HUES6 (cell line): ENCODE data around the gene ARID5B.

ENCODE experiments used
- H3K27ac ChIP-seq: 2 replicates; pipeline ENCODE4 v1.7.0; 2013; ENCODE audit warnings: low read depth, mild to moderate bottlenecking, low read length, inconsistent platforms
- H3K27me3 ChIP-seq: 2 replicates; pipeline ENCODE4 v1.6.1; 2013; ENCODE audit warnings: low read length; ENCODE audit not compliant: control insufficient read depth, insufficient read depth
- H3K36me3 ChIP-seq: 2 replicates; pipeline ENCODE4 v1.6.1; 2013; ENCODE audit warnings: low read length; ENCODE audit not compliant: control insufficient read depth, insufficient read depth
- H3K4me1 ChIP-seq: 2 replicates; pipeline ENCODE4 v1.6.1; 2013; ENCODE audit warnings: low read length; ENCODE audit not compliant: control insufficient read depth, insufficient read depth
- H3K4me3 ChIP-seq: 2 replicates; pipeline ENCODE4 v1.5.1; 2013; ENCODE audit warnings: low read depth, low read length
- H3K9ac ChIP-seq: one replicate; pipeline ENCODE4 v1.6.1; 2013; ENCODE audit warnings: mild to moderate bottlenecking, low read length
- H3K9me3 ChIP-seq: 2 replicates; pipeline ENCODE4 v1.6.1; 2013; ENCODE audit warnings: low read depth, low read length; ENCODE audit not compliant: control insufficient read depth, insufficient read depth

ARID5B gene

GRCh38 chr10:62048919-62049623 is 147.6 kb downstream of the ARID5B start:
- peaks cover 43% of the 10 kb centered on the region for H3K4me1 ChIP-seq
- H3K9ac ChIP-seq = peak overlapping the region; percentile 14
- H3K36me3 ChIP-seq = no peaks in the 10 kb centered on the region
- H3K27me3 ChIP-seq = no peaks in the 10 kb centered on the region
- H3K27ac ChIP-seq = no peak overlapping the region
- H3K4me3 ChIP-seq = peak overlapping the region; percentile 34
- no peaks in the 10 kb centered on the region for H3K9me3 ChIP-seq

- Histone ChIP-seq H3K9ac (no peak overlapping the region), H3K27ac (no peak overlapping the region), H3K4me1 (peaks cover 42% of the 10 kb centered on the region), H3K9me3 (no peaks in the 10 kb centered on the region), H3K36me3 (no peaks in the 10 kb centered on the region), H3K4me3 (peak overlapping the region; percentile 34), H3K27me3 (no peaks in the 10 kb centered on the region)
Measured at GRCh38 chr10:62049624-62050345, 148.3 kb downstream of the ARID5B start.

- no peak overlapping the region for H3K27ac ChIP-seq
- H3K4me3 ChIP-seq = no peak overlapping the region
- H3K4me1 ChIP-seq = peaks cover 42% of the 10 kb centered on the region
Measured at GRCh38 chr10:62050346-62050892, 148.9 kb downstream of the ARID5B start.

GRCh38 chr10:62050893-62051433 is 149.5 kb downstream of the ARID5B start:
- no peaks in the 10 kb centered on the region for H3K36me3 ChIP-seq
- no peak overlapping the region for H3K9ac ChIP-seq
- peaks cover 42% of the 10 kb centered on the region for H3K4me1 ChIP-seq
- H3K27ac ChIP-seq = no peak overlapping the region
- no peaks in the 10 kb centered on the region for H3K27me3 ChIP-seq
- H3K9me3 ChIP-seq = no peaks in the 10 kb centered on the region
- H3K4me3 ChIP-seq = no peak overlapping the region

More at GRCh38 chr10:62050346-62050892, 148.9 kb downstream of the ARID5B start:
- Histone ChIP-seq H3K27me3 (no peaks in the 10 kb centered on the region), H3K9me3 (no peaks in the 10 kb centered on the region), H3K36me3 (no peaks in the 10 kb centered on the region), H3K9ac (no peak overlapping the region)

- no peak overlapping the region for H3K9ac ChIP-seq
- H3K4me1 ChIP-seq = peaks cover 37% of the 10 kb centered on the region
- no peak overlapping the region for H3K4me3 ChIP-seq
- no peaks in the 10 kb centered on the region for H3K36me3 ChIP-seq
- no peaks in the 10 kb centered on the region for H3K27me3 ChIP-seq
- no peak overlapping the region for H3K27ac ChIP-seq
- H3K9me3 ChIP-seq = no peaks in the 10 kb centered on the region
Measured at GRCh38 chr10:62052276-62052675, 150.8 kb downstream of the ARID5B start.

GRCh38 chr10:62053860-62054259 is 152.4 kb downstream of the ARID5B start:
- Histone ChIP-seq H3K9me3 (no peaks in the 10 kb centered on the region), H3K27ac (no peak overlapping the region), H3K4me1 (peaks cover 25% of the 10 kb centered on the region), H3K36me3 (no peaks in the 10 kb centered on the region), H3K4me3 (no peak overlapping the region), H3K9ac (no peak overlapping the region), H3K27me3 (no peaks in the 10 kb centered on the region)

- no peaks in the 10 kb centered on the region for H3K36me3 ChIP-seq
- H3K4me1 ChIP-seq = peaks cover 20% of the 10 kb centered on the region
- no peak overlapping the region for H3K9ac ChIP-seq
- no peak overlapping the region for H3K4me3 ChIP-seq
- H3K27ac ChIP-seq = no peak overlapping the region
- no peaks in the 10 kb centered on the region for H3K27me3 ChIP-seq
- H3K9me3 ChIP-seq = no peaks in the 10 kb centered on the region
Measured at GRCh38 chr10:62054408-62054807, 152.9 kb downstream of the ARID5B start.

- H3K9me3 ChIP-seq = no peaks in the 10 kb centered on the region
- H3K36me3 ChIP-seq = no peaks in the 10 kb centered on the region
- H3K4me3 ChIP-seq = no peak overlapping the region
- no peak overlapping the region for H3K27ac ChIP-seq
- H3K9ac ChIP-seq = no peak overlapping the region
- H3K27me3 ChIP-seq = no peaks in the 10 kb centered on the region
- peaks cover 15% of the 10 kb centered on the region for H3K4me1 ChIP-seq
Measured at GRCh38 chr10:62054830-62055229, 153.3 kb downstream of the ARID5B start.

GRCh38 chr10:62056219-62056618 is 154.7 kb downstream of the ARID5B start:
- Histone ChIP-seq H3K27ac (no peak overlapping the region), H3K27me3 (no peaks in the 10 kb centered on the region), H3K36me3 (no peaks in the 10 kb centered on the region), H3K4me1 (peaks cover 2% of the 10 kb centered on the region), H3K9me3 (no peaks in the 10 kb centered on the region), H3K4me3 (no peak overlapping the region), H3K9ac (no peak overlapping the region)

GRCh38 chr10:62056698-62057097 is 155.2 kb downstream of the ARID5B start:
- Histone ChIP-seq H3K4me1 (no peaks in the 10 kb centered on the region), H3K9me3 (no peaks in the 10 kb centered on the region), H3K9ac (no peak overlapping the region), H3K4me3 (no peak overlapping the region), H3K27ac (no peak overlapping the region), H3K36me3 (no peaks in the 10 kb centered on the region), H3K27me3 (no peaks in the 10 kb centered on the region)

- Histone ChIP-seq H3K4me3 (no peak overlapping the region), H3K27me3 (no peaks in the 10 kb centered on the region), H3K4me1 (no peaks in the 10 kb centered on the region), H3K9ac (no peak overlapping the region), H3K9me3 (no peaks in the 10 kb centered on the region), H3K36me3 (no peaks in the 10 kb centered on the region), H3K27ac (no peak overlapping the region)
Measured at GRCh38 chr10:62057359-62057758, 155.9 kb downstream of the ARID5B start.
